Natural killer cell (primary cell): Measurements from ENCODE around the gene SCLY. TPM values are rescaled to one million over a fixed set of nuclear protein-coding genes. Genes with fewer than 3 reads are reported as not detected.

Experiments used
- ATAC-seq, 3 donors: fragments of 150-1000 bp in 2 of 3; fragments of 200-7000 bp in 1 of 3; cut with Tn5 transposase; 1 replicate in 1 of 3; 2 replicates in 2 of 3; pipeline ENCODE4 v1.10.0; 2021; ENCODE audit warnings: mild to moderate bottlenecking in 2 of 3, moderate library complexity in 2 of 3
- DNase-seq, 2 donors: peaks; one replicate each; pipeline versions ENCODE4 v3.0.0 to v3.0.0-alpha.2; 2013 to 2021; ENCODE audit warnings: mixed read lengths in 1 of 2
- H3K27ac ChIP-seq: one replicate; pipeline ENCODE4 v1.5.1; 2013; ENCODE audit warnings: mild to moderate bottlenecking, low read length
- H3K27me3 ChIP-seq: one replicate; pipeline ENCODE4 v1.6.1; 2013; ENCODE audit warnings: low read length; ENCODE audit not compliant: control insufficient read depth, insufficient read depth
- H3K36me3 ChIP-seq: one replicate; pipeline ENCODE4 v1.6.1; 2013; ENCODE audit warnings: low read length; ENCODE audit not compliant: control insufficient read depth, insufficient read depth
- H3K4me1 ChIP-seq: one replicate; pipeline ENCODE4 v1.6.1; 2013; ENCODE audit warnings: low read length; ENCODE audit not compliant: control insufficient read depth, insufficient read depth
- H3K4me3 ChIP-seq: one replicate; pipeline ENCODE4 v1.5.1; 2013; ENCODE audit warnings: low read length
- H3K9me3 ChIP-seq: one replicate; pipeline ENCODE4 v1.6.1; 2013; ENCODE audit warnings: low read length; ENCODE audit not compliant: control insufficient read depth, insufficient read depth
- H3K27ac Mint-ChIP-seq, 2 donors: one replicate each; pipeline ENCODE4 v1.8.0; 2022; ENCODE audit warnings: mild to moderate bottlenecking in 2 of 2, mixed read lengths in 2 of 2, moderate library complexity in 1 of 2
- H3K27me3 Mint-ChIP-seq, 2 donors: one replicate each; pipeline ENCODE4 v1.8.0; 2022; ENCODE audit warnings: low read depth in 2 of 2, mixed read lengths in 2 of 2
- H3K36me3 Mint-ChIP-seq: one replicate; pipeline ENCODE4 v1.8.0; 2022; ENCODE audit warnings: mixed read lengths
- H3K4me1 Mint-ChIP-seq, 2 donors: one replicate each; pipeline ENCODE4 v1.8.0; 2022; ENCODE audit warnings: mixed read lengths in 2 of 2
- H3K4me3 Mint-ChIP-seq: one replicate; pipeline ENCODE4 v1.8.0; 2022; ENCODE audit warnings: mild to moderate bottlenecking, moderate library complexity, mixed read lengths
- H3K9me3 Mint-ChIP-seq, 2 donors: one replicate each; pipeline ENCODE4 v1.8.0; 2022; ENCODE audit warnings: mixed read lengths in 2 of 2
- WGBS: methylation state at CpG from one replicate; pipeline ENCODE4 v1.1.7; 2013; ENCODE audit warnings: missing lambda C conversion rate; ENCODE audit not compliant: insufficient coverage; 5-methylcytosine and 5-hydroxymethylcytosine counted together
- intact Hi-C: fragments of 100-400 bp; cut with micrococcal nuclease; formaldehyde crosslinking; loops from one replicate; pipeline ENCODE4 v1.14.2; 2022
- total RNA-seq, 4 donors: library from RNA; stranded (reverse); fragments of 120-200 nt in 1 of 4; gene quantifications; one replicate each; pipeline versions ENCODE4 v1.2.3 to v1.2.4, GENCODE V29; 2013 to 2022
- TF ChIP-seq, protein P1 (sequence below): fragments of 200-600 bp; IDR thresholded peaks from one replicate; pipeline ENCODE4 v1.8.0; 2022; ENCODE audit warnings: antibody characterized with exemption

The SCLY gene, protein sequence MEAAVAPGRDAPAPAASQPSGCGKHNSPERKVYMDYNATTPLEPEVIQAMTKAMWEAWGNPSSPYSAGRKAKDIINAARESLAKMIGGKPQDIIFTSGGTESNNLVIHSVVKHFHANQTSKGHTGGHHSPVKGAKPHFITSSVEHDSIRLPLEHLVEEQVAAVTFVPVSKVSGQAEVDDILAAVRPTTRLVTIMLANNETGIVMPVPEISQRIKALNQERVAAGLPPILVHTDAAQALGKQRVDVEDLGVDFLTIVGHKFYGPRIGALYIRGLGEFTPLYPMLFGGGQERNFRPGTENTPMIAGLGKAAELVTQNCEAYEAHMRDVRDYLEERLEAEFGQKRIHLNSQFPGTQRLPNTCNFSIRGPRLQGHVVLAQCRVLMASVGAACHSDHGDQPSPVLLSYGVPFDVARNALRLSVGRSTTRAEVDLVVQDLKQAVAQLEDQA
- total RNA-seq = 10 to 100 TPM; 16.3 to 24.6 (median 20.1) TPM
- 19.1 TPM for total RNA-seq (2013)

- peak; percentile 95 to 99 (median 96) for ATAC-seq
- Mint-ChIP-seq H3K36me3 (no peaks in the 10 kb centered on the region), H3K27me3 (peaks cover 0 to 10% of the 10 kb centered on the region in 2 donors), H3K4me1 (peaks cover 30 to 32% of the 10 kb centered on the region in 2 donors), H3K4me3 (peak within 1 kb of the TSS; percentile 89), H3K9me3 (peaks cover 0 to 2% of the 10 kb centered on the region in 2 donors), H3K27ac (peak within 1 kb of the TSS; percentile 84 to 93)
- Histone ChIP-seq H3K36me3 (peaks cover 6% of the 10 kb centered on the region), H3K4me3 (peak within 1 kb of the TSS; percentile 86), H3K9me3 (no peaks in the 10 kb centered on the region), H3K27ac (peak within 1 kb of the TSS; percentile 66), H3K27me3 (no peaks in the 10 kb centered on the region), H3K4me1 (peaks cover 16% of the 10 kb centered on the region)
- DNase-seq = peak; percentile 90 to 99
- WGBS = under 1% methylated on average over 98 of the region's 98 CpGs
- TF ChIP-seq, protein P1, sequence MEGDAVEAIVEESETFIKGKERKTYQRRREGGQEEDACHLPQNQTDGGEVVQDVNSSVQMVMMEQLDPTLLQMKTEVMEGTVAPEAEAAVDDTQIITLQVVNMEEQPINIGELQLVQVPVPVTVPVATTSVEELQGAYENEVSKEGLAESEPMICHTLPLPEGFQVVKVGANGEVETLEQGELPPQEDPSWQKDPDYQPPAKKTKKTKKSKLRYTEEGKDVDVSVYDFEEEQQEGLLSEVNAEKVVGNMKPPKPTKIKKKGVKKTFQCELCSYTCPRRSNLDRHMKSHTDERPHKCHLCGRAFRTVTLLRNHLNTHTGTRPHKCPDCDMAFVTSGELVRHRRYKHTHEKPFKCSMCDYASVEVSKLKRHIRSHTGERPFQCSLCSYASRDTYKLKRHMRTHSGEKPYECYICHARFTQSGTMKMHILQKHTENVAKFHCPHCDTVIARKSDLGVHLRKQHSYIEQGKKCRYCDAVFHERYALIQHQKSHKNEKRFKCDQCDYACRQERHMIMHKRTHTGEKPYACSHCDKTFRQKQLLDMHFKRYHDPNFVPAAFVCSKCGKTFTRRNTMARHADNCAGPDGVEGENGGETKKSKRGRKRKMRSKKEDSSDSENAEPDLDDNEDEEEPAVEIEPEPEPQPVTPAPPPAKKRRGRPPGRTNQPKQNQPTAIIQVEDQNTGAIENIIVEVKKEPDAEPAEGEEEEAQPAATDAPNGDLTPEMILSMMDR = no peak
- intact Hi-C loops = loop anchor here (2.0 to 10.0 kb wide), 3 partner anchors 94 to 156 kb away; partner anchors contain the start of genes ILKAP and UBE2F
Measured at GRCh38 chr2:238060542-238061314, at the start of gene SCLY. Gene SCLY, plus strand, starts transcription at chr2:238061001. Its CDS starts 54 bp downstream, at chr2:238061055.

- Mint-ChIP-seq H3K9me3 (no peaks in the 10 kb centered on the region), H3K27me3 (no peaks in the 10 kb centered on the region), H3K4me1 (peaks cover 61 to 62% of the 10 kb centered on the region in 2 donors), H3K36me3 (peaks cover 9% of the 10 kb centered on the region), H3K27ac (peak overlapping the region; percentile 58 to 83), H3K4me3 (no peak overlapping the region)
- H3K4me3 ChIP-seq = no peak overlapping the region
- DNase-seq (no peak), ATAC-seq (no peak)
- 99% methylated on average over 7 of the region's 7 CpGs for WGBS
- no peak overlapping the region for H3K27ac ChIP-seq
- H3K9me3 ChIP-seq = no peaks in the 10 kb centered on the region
- peaks cover 20% of the 10 kb centered on the region for H3K36me3 ChIP-seq
- intact Hi-C loops = no loop called here
- H3K27me3 ChIP-seq = no peaks in the 10 kb centered on the region
- TF ChIP-seq, protein P1 = no peak
- H3K4me1 ChIP-seq = peaks cover 19% of the 10 kb centered on the region
Measured at GRCh38 chr2:238013806-238014205, 47.0 kb upstream of the SCLY start.

GRCh38 chr2:238015705-238016104 is 45.1 kb upstream of the SCLY start:
- no peak overlapping the region for H3K4me3 ChIP-seq
- intact Hi-C loops = loop anchor here (1.0 kb wide), 1 partner anchor 157 kb away; no protein-coding TSS in a partner anchor
- no peak overlapping the region for H3K27ac ChIP-seq
- WGBS = 92% methylated on average over 4 of the region's 4 CpGs
- no peaks in the 10 kb centered on the region for H3K27me3 ChIP-seq
- Mint-ChIP-seq H3K27me3 (no peaks in the 10 kb centered on the region), H3K4me1 (peaks cover 45 to 48% of the 10 kb centered on the region in 2 donors), H3K4me3 (no peak overlapping the region), H3K36me3 (peaks cover 9% of the 10 kb centered on the region), H3K9me3 (no peaks in the 10 kb centered on the region), H3K27ac (peak overlapping the region; percentile 81 to 83)
- H3K4me1 ChIP-seq = peaks cover 8% of the 10 kb centered on the region
- H3K9me3 ChIP-seq = no peaks in the 10 kb centered on the region
- ATAC-seq (no peak), DNase-seq (peak in 1 of 2 donors; percentile 31)
- H3K36me3 ChIP-seq = peaks cover 27% of the 10 kb centered on the region
- TF ChIP-seq, protein P1 = no peak
